ENCODE data around the gene PLCH1.

- no peak for TF ChIP-seq PML (IDR thresholded peaks at IDR 0.05; ENCODE audit: low read length)
- no peak for TF ChIP-seq RAD21 (CRISPR knock-in tag; conservative IDR thresholded peaks at IDR 0.05 in 1 of 2, IDR thresholded peaks at IDR 0.05 in 1 of 2)
- no peak for TF ChIP-seq NR3C1 (CRISPR knock-in tag; IDR thresholded peaks at IDR 0.05)
- no peak for TF ChIP-seq HCFC1 (IDR thresholded peaks at IDR 0.05; ENCODE audit: low read depth, low read length)
- TF ChIP-seq ZNF274 (IDR thresholded peaks at IDR 0.05; ENCODE audit: borderline replicate concordance, low read depth, low read length): no peak
Measured at GRCh38 chr3:155553780-155554179, 191.1 kb downstream of the PLCH1 start.

Measured in K562 (cell line).